Lower lobe of right lung (tissue), 2 donors: ENCODE measurements around the gene DPRX. TPM values are rescaled to one million over a fixed set of nuclear protein-coding genes. Genes with fewer than 3 reads are reported as not detected.

Experiments
- ATAC-seq, 2 donors: fragments of 200-7000 bp; cut with Tn5 transposase; one replicate each; pipeline ENCODE4 v1.9.1; 2020 to 2022; ENCODE audit warnings: mild to moderate bottlenecking in 2 of 2, moderate library complexity in 2 of 2
- DNase-seq: peaks from one replicate; pipeline ENCODE4 v3.0.0-alpha.2; 2020
- H3K27ac ChIP-seq: fragments of 200-600 bp; one replicate; pipeline ENCODE4 v1.8.0; 2022
- H3K27me3 ChIP-seq: fragments of 200-600 bp; one replicate; pipeline ENCODE4 v1.8.0; 2022; ENCODE audit warnings: low read depth
- H3K36me3 ChIP-seq: fragments of 200-600 bp; one replicate; pipeline ENCODE4 v1.8.0; 2022; ENCODE audit warnings: mild to moderate bottlenecking
- H3K4me1 ChIP-seq: fragments of 200-600 bp; one replicate; pipeline ENCODE4 v1.8.0; 2022
- H3K4me3 ChIP-seq: fragments of 200-600 bp; one replicate; pipeline ENCODE4 v1.8.0; 2022; ENCODE audit warnings: mild to moderate bottlenecking
- H3K9me3 ChIP-seq: fragments of 200-600 bp; one replicate; pipeline ENCODE4 v1.8.0; 2022
- CTCF ChIP-seq: fragments of 200-600 bp; IDR thresholded peaks from one replicate; pipeline ENCODE4 v1.8.0; 2022; ENCODE audit warnings: antibody characterized with exemption, mild to moderate bottlenecking
- intact Hi-C: fragments of 100-400 bp; cut with DNase I; formaldehyde crosslinking; loops from one replicate; pipeline ENCODE4 v1.11.0; 2022
- total RNA-seq: library from RNA; stranded (reverse); fragmentation: NEBNext Ultra II Directional; extraction: Animal tissue kit (Norgen Biotek cat#: 25700); gene quantifications from one replicate; pipeline ENCODE4 v1.2.1, GENCODE V29; 2021
- donor health status: DM: no; HTN: yes; CAD: no; lungs with severe emphysema.

Gene DPRX
- total RNA-seq, 1 donor from 2014 or later = not detected

GRCh38 chr19:53612762-53613526, 18.9 kb upstream of the DPRX start:
- H3K4me1 ChIP-seq = no peaks in the 10 kb centered on the region
- no peak for TF ChIP-seq CTCF
- intact Hi-C loops = no loop called here
- H3K9me3 ChIP-seq = no peaks in the 10 kb centered on the region
- no peaks in the 10 kb centered on the region for H3K36me3 ChIP-seq
- H3K27me3 ChIP-seq = no peaks in the 10 kb centered on the region
- no peak for DNase-seq
- no peak overlapping the region for H3K27ac ChIP-seq
- no peak overlapping the region for H3K4me3 ChIP-seq
- no peak for ATAC-seq

GRCh38 chr19:53621885-53622740, 9.7 kb upstream of the DPRX start:
- Histone ChIP-seq H3K9me3 (no peaks in the 10 kb centered on the region), H3K27ac (peak overlapping the region; percentile 6), H3K27me3 (no peaks in the 10 kb centered on the region), H3K4me3 (no peak overlapping the region), H3K36me3 (no peaks in the 10 kb centered on the region), H3K4me1 (peaks cover 17% of the 10 kb centered on the region)
- ATAC-seq (peak in 1 of 2 donors; percentile 28), DNase-seq (no peak)
- intact Hi-C loops = no loop called here
- TF ChIP-seq CTCF = no peak

- ATAC-seq = peak in 1 of 2 donors; percentile 31
- TF ChIP-seq CTCF = no peak
- Histone ChIP-seq H3K36me3 (no peaks in the 10 kb centered on the region), H3K27me3 (no peaks in the 10 kb centered on the region), H3K27ac (peak overlapping the region; percentile 53), H3K4me1 (peaks cover 17% of the 10 kb centered on the region), H3K4me3 (no peak overlapping the region), H3K9me3 (no peaks in the 10 kb centered on the region)
- no peak for DNase-seq
- intact Hi-C loops = no loop called here
Observed at GRCh38 chr19:53624771-53625545, 6.8 kb upstream of the DPRX start.

GRCh38 chr19:53626486-53626885, 5.3 kb upstream of the DPRX start:
- Histone ChIP-seq H3K4me3 (no peak overlapping the region), H3K27ac (no peak overlapping the region), H3K27me3 (no peaks in the 10 kb centered on the region), H3K4me1 (peaks cover 17% of the 10 kb centered on the region), H3K36me3 (no peaks in the 10 kb centered on the region), H3K9me3 (no peaks in the 10 kb centered on the region)
- intact Hi-C loops = no loop called here
- DNase-seq (no peak), ATAC-seq (no peak)
- TF ChIP-seq CTCF = no peak

- H3K4me1 ChIP-seq = peaks cover 14% of the 10 kb centered on the region
- no peak overlapping the region for H3K27ac ChIP-seq
Observed at GRCh38 chr19:53626976-53627375, 4.8 kb upstream of the DPRX start.

More at GRCh38 chr19:53626976-53627375, 4.8 kb upstream of the DPRX start:
- Histone ChIP-seq H3K9me3 (no peaks in the 10 kb centered on the region), H3K36me3 (no peaks in the 10 kb centered on the region), H3K4me3 (no peak overlapping the region), H3K27me3 (no peaks in the 10 kb centered on the region)
- DNase-seq (no peak), ATAC-seq (no peak)
- TF ChIP-seq CTCF = no peak
- intact Hi-C loops = no loop called here
